ENCODE data around the gene BPIFA2. TPM values are rescaled to one million over a fixed set of nuclear protein-coding genes. Genes with fewer than 3 reads are reported as not detected.

The BPIFA2 gene
- total and polyA plus RNA-seq, 9 of the 15 experiments (the other 6 are each of a cell fraction or from before 2014, with no cell fraction given) = not detected

DNA sequence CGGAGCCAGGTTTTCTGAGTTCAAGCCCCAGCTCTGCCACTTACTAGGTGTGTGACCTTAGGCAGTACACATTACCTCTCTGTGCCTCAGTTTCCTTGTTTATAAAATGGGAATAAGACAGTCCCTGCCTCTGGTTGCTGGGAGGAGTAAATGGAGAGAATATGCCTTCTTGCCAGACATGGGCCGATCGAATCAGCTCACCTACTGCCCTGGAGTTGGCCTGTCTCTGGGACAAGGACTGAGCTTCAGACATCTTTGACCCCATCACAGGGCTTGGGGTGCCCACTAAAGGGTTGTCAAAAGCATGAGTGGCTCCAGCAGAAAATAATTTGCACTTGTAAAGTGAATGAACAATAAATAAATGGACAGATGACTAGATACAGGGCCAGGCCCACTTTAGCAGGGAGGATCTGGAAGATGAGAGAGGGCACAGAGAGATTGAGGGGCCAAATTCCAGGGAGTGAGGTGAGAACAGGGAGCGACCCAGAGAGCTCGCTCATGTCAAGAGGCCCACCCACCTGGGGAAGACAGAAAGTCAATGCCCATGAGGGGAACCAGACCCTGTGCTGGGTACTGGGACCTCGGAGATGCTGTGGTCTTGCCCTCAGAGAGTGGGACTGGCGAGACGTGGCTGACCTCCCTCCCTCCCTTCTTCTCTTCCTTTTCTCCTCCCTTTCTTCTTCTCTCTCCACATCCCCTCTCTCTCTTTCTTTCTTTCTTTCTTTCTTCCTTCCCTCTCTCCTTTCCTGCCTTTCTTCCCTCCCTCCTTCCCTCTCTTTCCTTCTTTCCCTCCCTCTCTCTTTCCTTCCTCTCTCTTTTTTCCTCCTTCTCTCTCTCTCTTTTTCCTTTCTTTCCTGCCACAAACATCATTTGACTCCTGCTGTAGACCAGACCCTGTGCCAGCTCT, 3.9 kb upstream of the BPIFA2 start:
- Histone ChIP-seq H3K9ac (ENCODE audit: insufficient read depth in 1 of 2, low read depth in 2 of 2, low read length in 2 of 2) (no peak overlapping the region), H3K9me1 (ENCODE audit: control insufficient read depth, insufficient read depth, low read length) (no peaks in the 10 kb centered on the region), H3K27ac (ENCODE audit: extremely low read depth, low read depth, low read length) (no peak overlapping the region), H3K79me2 (ENCODE audit: control insufficient read depth, insufficient read depth, low read length) (no peaks in the 10 kb centered on the region), H3K4me1 (replicated peaks in 1 of 2; ENCODE audit: control insufficient read depth in 2 of 2, insufficient read depth in 2 of 2, low read length in 2 of 2) (no peaks in the 10 kb centered on the region), H3K27me3 (ENCODE audit: control insufficient read depth in 2 of 2, insufficient read depth in 2 of 2, low read length in 2 of 2) (peaks cover 2 to 39% of the 10 kb centered on the region in 2 experiments; a peak in 4 of 5 replicates), H4K20me1 (replicated peaks; ENCODE audit: control insufficient read depth, insufficient read depth, low read length) (no peaks in the 10 kb centered on the region; the same call in 1 of the 2 replicates), H2AFZ (ENCODE audit: low read depth, low read length) (no peak overlapping the region), H3K36me3 (ENCODE audit: control insufficient read depth, insufficient read depth, low read length) (no peaks in the 10 kb centered on the region), H3K9me3 (replicated peaks; ENCODE audit: control insufficient read depth, insufficient read depth, low read depth, low read length) (peaks cover 4% of the 10 kb centered on the region; the same call in 1 of the 2 replicates), H3K4me2 (ENCODE audit: insufficient read depth, low read length) (no peak overlapping the region), H3K4me3 (no peak overlapping the region)
- ChIA-PET CTCF (ENCODE audit: low intra/inter-chr PET ratio) (no interaction called here), POLR2A (no interaction called here)
- TF ChIP-seq ZNF764 (CRISPR knock-in tag; IDR thresholded peaks at IDR 0.05; ENCODE audit: low read depth) = no peak
- TF ChIP-seq NRF1 (conservative IDR thresholded peaks at IDR 0.05 in 1 of 2, IDR thresholded peaks at IDR 0.05 in 1 of 2) = no peak
- TF ChIP-seq, protein P1, sequence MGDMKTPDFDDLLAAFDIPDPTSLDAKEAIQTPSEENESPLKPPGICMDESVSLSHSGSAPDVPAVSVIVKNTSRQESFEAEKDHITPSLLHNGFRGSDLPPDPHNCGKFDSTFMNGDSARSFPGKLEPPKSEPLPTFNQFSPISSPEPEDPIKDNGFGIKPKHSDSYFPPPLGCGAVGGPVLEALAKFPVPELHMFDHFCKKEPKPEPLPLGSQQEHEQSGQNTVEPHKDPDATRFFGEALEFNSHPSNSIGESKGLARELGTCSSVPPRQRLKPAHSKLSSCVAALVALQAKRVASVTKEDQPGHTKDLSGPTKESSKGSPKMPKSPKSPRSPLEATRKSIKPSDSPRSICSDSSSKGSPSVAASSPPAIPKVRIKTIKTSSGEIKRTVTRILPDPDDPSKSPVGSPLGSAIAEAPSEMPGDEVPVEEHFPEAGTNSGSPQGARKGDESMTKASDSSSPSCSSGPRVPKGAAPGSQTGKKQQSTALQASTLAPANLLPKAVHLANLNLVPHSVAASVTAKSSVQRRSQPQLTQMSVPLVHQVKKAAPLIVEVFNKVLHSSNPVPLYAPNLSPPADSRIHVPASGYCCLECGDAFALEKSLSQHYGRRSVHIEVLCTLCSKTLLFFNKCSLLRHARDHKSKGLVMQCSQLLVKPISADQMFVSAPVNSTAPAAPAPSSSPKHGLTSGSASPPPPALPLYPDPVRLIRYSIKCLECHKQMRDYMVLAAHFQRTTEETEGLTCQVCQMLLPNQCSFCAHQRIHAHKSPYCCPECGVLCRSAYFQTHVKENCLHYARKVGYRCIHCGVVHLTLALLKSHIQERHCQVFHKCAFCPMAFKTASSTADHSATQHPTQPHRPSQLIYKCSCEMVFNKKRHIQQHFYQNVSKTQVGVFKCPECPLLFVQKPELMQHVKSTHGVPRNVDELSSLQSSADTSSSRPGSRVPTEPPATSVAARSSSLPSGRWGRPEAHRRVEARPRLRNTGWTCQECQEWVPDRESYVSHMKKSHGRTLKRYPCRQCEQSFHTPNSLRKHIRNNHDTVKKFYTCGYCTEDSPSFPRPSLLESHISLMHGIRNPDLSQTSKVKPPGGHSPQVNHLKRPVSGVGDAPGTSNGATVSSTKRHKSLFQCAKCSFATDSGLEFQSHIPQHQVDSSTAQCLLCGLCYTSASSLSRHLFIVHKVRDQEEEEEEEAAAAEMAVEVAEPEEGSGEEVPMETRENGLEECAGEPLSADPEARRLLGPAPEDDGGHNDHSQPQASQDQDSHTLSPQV (IDR thresholded peaks at IDR 0.05) = no peak
- no peak for TF ChIP-seq ZSCAN32 (CRISPR knock-in tag; IDR thresholded peaks at IDR 0.05)
- no peak for TF ChIP-seq ZSCAN29 (IDR thresholded peaks at IDR 0.05)
- no peak for TF ChIP-seq ZNF717 (CRISPR knock-in tag; IDR thresholded peaks at IDR 0.05)
- TF ChIP-seq, protein P2, sequence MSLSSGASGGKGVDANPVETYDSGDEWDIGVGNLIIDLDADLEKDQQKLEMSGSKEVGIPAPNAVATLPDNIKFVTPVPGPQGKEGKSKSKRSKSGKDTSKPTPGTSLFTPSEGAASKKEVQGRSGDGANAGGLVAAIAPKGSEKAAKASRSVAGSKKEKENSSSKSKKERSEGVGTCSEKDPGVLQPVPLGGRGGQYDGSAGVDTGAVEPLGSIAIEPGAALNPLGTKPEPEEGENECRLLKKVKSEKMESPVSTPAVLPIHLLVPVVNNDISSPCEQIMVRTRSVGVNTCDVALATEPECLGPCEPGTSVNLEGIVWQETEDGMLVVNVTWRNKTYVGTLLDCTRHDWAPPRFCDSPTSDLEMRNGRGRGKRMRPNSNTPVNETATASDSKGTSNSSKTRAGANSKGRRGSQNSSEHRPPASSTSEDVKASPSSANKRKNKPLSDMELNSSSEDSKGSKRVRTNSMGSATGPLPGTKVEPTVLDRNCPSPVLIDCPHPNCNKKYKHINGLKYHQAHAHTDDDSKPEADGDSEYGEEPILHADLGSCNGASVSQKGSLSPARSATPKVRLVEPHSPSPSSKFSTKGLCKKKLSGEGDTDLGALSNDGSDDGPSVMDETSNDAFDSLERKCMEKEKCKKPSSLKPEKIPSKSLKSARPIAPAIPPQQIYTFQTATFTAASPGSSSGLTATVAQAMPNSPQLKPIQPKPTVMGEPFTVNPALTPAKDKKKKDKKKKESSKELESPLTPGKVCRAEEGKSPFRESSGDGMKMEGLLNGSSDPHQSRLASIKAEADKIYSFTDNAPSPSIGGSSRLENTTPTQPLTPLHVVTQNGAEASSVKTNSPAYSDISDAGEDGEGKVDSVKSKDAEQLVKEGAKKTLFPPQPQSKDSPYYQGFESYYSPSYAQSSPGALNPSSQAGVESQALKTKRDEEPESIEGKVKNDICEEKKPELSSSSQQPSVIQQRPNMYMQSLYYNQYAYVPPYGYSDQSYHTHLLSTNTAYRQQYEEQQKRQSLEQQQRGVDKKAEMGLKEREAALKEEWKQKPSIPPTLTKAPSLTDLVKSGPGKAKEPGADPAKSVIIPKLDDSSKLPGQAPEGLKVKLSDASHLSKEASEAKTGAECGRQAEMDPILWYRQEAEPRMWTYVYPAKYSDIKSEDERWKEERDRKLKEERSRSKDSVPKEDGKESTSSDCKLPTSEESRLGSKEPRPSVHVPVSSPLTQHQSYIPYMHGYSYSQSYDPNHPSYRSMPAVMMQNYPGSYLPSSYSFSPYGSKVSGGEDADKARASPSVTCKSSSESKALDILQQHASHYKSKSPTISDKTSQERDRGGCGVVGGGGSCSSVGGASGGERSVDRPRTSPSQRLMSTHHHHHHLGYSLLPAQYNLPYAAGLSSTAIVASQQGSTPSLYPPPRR (CRISPR knock-in tag; IDR thresholded peaks at IDR 0.05; ENCODE audit: borderline replicate concordance) = no peak
- TF ChIP-seq NFRKB (IDR thresholded peaks at IDR 0.05; ENCODE audit: low read depth) = no peak
- no TSS peak for BruUV-seq (replicated peaks)
- DNase-seq (ENCODE audit: extremely low read depth in 1 of 4, low spot score in 3 of 4) = no peak
- WGBS (ENCODE audit: insufficient coverage, low coverage, missing lambda C conversion rate) = 0% methylated on average over 7 of the region's 8 CpGs
- ATAC-seq = no peak
- intact Hi-C loops (cut with micrococcal nuclease) (no loop called here), in situ Hi-C loops (cut with MboI) (no loop called here)
- no peak for FAIRE-seq
